WTC11 (cell line): Measurements from ENCODE around the gene LRRC3C. TPM values are rescaled to one million over a fixed set of nuclear protein-coding genes. Genes with fewer than 3 reads are reported as not detected.
A peak's percentile ranks its signal among the peaks of the same experiment; 100 is the strongest.

ENCODE experiments used
- ATAC-seq: fragments of 200-7000 bp; cut with Tn5 transposase; 2 replicates; pipeline ENCODE4 v1.10.0; 2021; ENCODE audit warnings: mild to moderate bottlenecking, moderate library complexity
- CTCF ChIA-PET: fragments of 300-600 bp; sonication (Branson Sonifier 250); formaldehyde crosslinking; loops from one replicate; lab custom pipeline; 2021; ENCODE audit warnings: antibody characterized with exemption; lab: Charles Lee
- POLR2A ChIA-PET: fragments of 350-600 bp; sonication (Branson Sonifier 250); formaldehyde crosslinking; loops from one replicate; lab custom pipeline; 2021; ENCODE audit warnings: antibody characterized with exemption; lab: Charles Lee
- DNase-seq: peaks from one replicate; pipeline ENCODE4 v3.0.0; 2021; ENCODE audit warnings: low spot score
- H3K27ac Mint-ChIP-seq: 2 replicates; pipeline ENCODE4 v1.8.0; 2021; ENCODE audit warnings: mixed read lengths
- H3K27me3 Mint-ChIP-seq: 2 replicates; pipeline ENCODE4 v1.8.0; 2021; ENCODE audit warnings: low read depth, mild to moderate bottlenecking, moderate library complexity, mixed read lengths
- H3K36me3 Mint-ChIP-seq: 2 replicates; pipeline ENCODE4 v1.8.0; 2021; ENCODE audit warnings: mixed read lengths
- H3K4me1 Mint-ChIP-seq: 2 replicates; pipeline ENCODE4 v1.8.0; 2022; ENCODE audit warnings: mixed read lengths
- H3K4me3 Mint-ChIP-seq: 2 replicates; pipeline ENCODE4 v1.8.0; 2021; ENCODE audit warnings: mild to moderate bottlenecking, moderate library complexity, mixed read lengths
- H3K9me3 Mint-ChIP-seq: 2 replicates; pipeline ENCODE4 v1.8.0; 2021; ENCODE audit warnings: mixed read lengths
- ATF1 ChIP-seq: sonication (generic); formaldehyde crosslinking; IDR thresholded peaks from 2 replicates; pipeline ENCODE4 v1.8.1; 2023; ENCODE audit warnings: mild to moderate bottlenecking, moderate library complexity, missing genetic modification reagents
- CREB1 ChIP-seq: sonication (generic); formaldehyde crosslinking; IDR thresholded peaks from 2 replicates; pipeline ENCODE4 v1.8.0; 2023; ENCODE audit warnings: mild to moderate bottlenecking, missing genetic modification reagents
- ETV6 ChIP-seq: sonication (generic); formaldehyde crosslinking; IDR thresholded peaks from 2 replicates; pipeline ENCODE4 v1.8.1; 2022; ENCODE audit warnings: mild to moderate bottlenecking, missing genetic modification reagents
- FOXK1 ChIP-seq: sonication (generic); formaldehyde crosslinking; IDR thresholded peaks from 2 replicates; pipeline ENCODE4 v1.8.0; 2022; ENCODE audit warnings: mild to moderate bottlenecking, moderate library complexity, missing genetic modification reagents
- GABPB1 ChIP-seq: sonication (generic); formaldehyde crosslinking; IDR thresholded peaks from 2 replicates; pipeline ENCODE4 v1.8.1; 2023; ENCODE audit warnings: mild to moderate bottlenecking, missing genetic modification reagents
- NFATC4 ChIP-seq: fragments of 250-450 bp; sonication (Bioruptor Pico); IDR thresholded peaks from 2 replicates; pipeline ENCODE4 v1.9.0; 2021; ENCODE audit warnings: mild to moderate bottlenecking
- NFYB ChIP-seq: sonication (generic); formaldehyde crosslinking; conservative IDR thresholded peaks from 2 replicates; pipeline ENCODE4 v1.8.0; 2022; ENCODE audit warnings: low read depth, missing genetic modification reagents
- SOX15 ChIP-seq: fragments of 250-450 bp; sonication (Bioruptor Pico); IDR thresholded peaks from 2 replicates; pipeline ENCODE4 v1.9.0; 2021; ENCODE audit warnings: mild to moderate bottlenecking
- ZMAT4 ChIP-seq: fragments of 250-450 bp; sonication (Bioruptor Pico); IDR thresholded peaks from 2 replicates; pipeline ENCODE4 v1.9.0; 2021; ENCODE audit warnings: mild to moderate bottlenecking
- ZNF512 ChIP-seq: sonication (generic); formaldehyde crosslinking; IDR thresholded peaks from 2 replicates; pipeline ENCODE4 v1.8.1; 2022; ENCODE audit warnings: missing genetic modification reagents, borderline replicate concordance
- total RNA-seq: library from RNA; stranded (reverse); gene quantifications from 3 replicates; pipeline ENCODE4 v1.2.3, GENCODE V29; 2021
- TF ChIP-seq, protein P1 (sequence below): sonication (generic); formaldehyde crosslinking; IDR thresholded peaks from 2 replicates; pipeline ENCODE4 v1.8.0; 2022; ENCODE audit warnings: mild to moderate bottlenecking, missing genetic modification reagents
- TF ChIP-seq, protein P2 (sequence below): sonication (generic); formaldehyde crosslinking; IDR thresholded peaks from 2 replicates; pipeline ENCODE4 v1.8.0; 2023; ENCODE audit warnings: mild to moderate bottlenecking, missing genetic modification reagents
- TF ChIP-seq, protein P3 (sequence below): fragments of 250-450 bp; sonication (Bioruptor Pico); IDR thresholded peaks from 2 replicates; pipeline ENCODE4 v1.9.0; 2021; ENCODE audit warnings: moderate library complexity, mild to moderate bottlenecking, inconsistent platforms, borderline replicate concordance
- TF ChIP-seq, protein P4 (sequence below): sonication (generic); formaldehyde crosslinking; IDR thresholded peaks from 2 replicates; pipeline ENCODE4 v1.8.1; 2023; ENCODE audit warnings: mild to moderate bottlenecking, moderate library complexity, missing genetic modification reagents

Gene LRRC3C
- total RNA-seq, 1 experiment from 2014 or later: not detected

DNA sequence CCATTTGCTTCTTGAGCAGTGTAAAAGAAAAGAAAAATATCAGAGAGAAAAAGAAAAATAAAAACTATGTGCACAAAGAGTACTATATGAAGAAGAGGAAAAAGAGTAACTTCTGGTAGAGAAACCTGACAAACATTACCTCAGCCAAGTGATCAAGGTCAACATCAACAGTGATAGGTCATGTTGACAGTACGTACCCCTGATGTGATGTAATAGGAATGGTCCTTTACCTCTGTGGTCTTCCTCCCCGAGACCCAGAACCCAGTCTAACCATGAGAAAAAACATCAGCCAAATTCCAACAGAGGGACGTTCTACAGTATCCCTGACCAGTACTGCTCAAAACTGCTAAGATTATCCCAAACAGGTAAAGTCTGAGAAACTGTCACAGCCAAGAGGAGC is 13.5 kb upstream of the LRRC3C start:
- H3K9me3 Mint-ChIP-seq: no peaks in the 10 kb centered on the region
- DNase-seq (no peak), ATAC-seq (no peak)
- POLR2A ChIA-PET: no interaction called here
- H3K27me3 Mint-ChIP-seq: no peaks in the 10 kb centered on the region
- CTCF ChIA-PET: no interaction called here
- no peak overlapping the region for H3K27ac Mint-ChIP-seq
- TF ChIP-seq GABPB1: peak; percentile 76
- TF ChIP-seq, protein P1, sequence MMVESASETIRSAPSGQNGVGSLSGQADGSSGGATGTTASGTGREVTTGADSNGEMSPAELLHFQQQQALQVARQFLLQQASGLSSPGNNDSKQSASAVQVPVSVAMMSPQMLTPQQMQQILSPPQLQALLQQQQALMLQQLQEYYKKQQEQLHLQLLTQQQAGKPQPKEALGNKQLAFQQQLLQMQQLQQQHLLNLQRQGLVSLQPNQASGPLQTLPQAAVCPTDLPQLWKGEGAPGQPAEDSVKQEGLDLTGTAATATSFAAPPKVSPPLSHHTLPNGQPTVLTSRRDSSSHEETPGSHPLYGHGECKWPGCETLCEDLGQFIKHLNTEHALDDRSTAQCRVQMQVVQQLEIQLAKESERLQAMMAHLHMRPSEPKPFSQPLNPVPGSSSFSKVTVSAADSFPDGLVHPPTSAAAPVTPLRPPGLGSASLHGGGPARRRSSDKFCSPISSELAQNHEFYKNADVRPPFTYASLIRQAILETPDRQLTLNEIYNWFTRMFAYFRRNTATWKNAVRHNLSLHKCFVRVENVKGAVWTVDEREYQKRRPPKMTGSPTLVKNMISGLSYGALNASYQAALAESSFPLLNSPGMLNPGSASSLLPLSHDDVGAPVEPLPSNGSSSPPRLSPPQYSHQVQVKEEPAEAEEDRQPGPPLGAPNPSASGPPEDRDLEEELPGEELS (CRISPR knock-in tag): no peak
- H3K36me3 Mint-ChIP-seq: peaks cover 11% of the 10 kb centered on the region
- H3K4me1 Mint-ChIP-seq: peaks cover 2% of the 10 kb centered on the region
- no peak overlapping the region for H3K4me3 Mint-ChIP-seq

GRCh38 chr17:39915559-39915958 is 12.0 kb upstream of the LRRC3C start:
- H3K27ac Mint-ChIP-seq: no peak overlapping the region
- POLR2A ChIA-PET: interaction anchor here (0.6 to 0.7 kb wide), 2 partner anchors 106 to 500 kb away, joined by 4 to 9 read pairs; no protein-coding TSS in a partner anchor
- TF ChIP-seq, protein P2, sequence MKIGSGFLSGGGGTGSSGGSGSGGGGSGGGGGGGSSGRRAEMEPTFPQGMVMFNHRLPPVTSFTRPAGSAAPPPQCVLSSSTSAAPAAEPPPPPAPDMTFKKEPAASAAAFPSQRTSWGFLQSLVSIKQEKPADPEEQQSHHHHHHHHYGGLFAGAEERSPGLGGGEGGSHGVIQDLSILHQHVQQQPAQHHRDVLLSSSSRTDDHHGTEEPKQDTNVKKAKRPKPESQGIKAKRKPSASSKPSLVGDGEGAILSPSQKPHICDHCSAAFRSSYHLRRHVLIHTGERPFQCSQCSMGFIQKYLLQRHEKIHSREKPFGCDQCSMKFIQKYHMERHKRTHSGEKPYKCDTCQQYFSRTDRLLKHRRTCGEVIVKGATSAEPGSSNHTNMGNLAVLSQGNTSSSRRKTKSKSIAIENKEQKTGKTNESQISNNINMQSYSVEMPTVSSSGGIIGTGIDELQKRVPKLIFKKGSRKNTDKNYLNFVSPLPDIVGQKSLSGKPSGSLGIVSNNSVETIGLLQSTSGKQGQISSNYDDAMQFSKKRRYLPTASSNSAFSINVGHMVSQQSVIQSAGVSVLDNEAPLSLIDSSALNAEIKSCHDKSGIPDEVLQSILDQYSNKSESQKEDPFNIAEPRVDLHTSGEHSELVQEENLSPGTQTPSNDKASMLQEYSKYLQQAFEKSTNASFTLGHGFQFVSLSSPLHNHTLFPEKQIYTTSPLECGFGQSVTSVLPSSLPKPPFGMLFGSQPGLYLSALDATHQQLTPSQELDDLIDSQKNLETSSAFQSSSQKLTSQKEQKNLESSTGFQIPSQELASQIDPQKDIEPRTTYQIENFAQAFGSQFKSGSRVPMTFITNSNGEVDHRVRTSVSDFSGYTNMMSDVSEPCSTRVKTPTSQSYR (CRISPR knock-in tag): no peak
- TF ChIP-seq, protein P3, sequence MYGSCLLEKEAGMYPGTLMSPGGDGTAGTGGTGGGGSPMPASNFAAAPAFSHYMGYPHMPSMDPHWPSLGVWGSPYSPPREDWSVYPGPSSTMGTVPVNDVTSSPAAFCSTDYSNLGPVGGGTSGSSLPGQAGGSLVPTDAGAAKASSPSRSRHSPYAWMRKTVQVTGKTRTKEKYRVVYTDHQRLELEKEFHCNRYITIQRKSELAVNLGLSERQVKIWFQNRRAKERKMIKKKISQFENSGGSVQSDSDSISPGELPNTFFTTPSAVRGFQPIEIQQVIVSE: no peak
- no peak for TF ChIP-seq ZNF512 (CRISPR knock-in tag)
- TF ChIP-seq, protein P4, sequence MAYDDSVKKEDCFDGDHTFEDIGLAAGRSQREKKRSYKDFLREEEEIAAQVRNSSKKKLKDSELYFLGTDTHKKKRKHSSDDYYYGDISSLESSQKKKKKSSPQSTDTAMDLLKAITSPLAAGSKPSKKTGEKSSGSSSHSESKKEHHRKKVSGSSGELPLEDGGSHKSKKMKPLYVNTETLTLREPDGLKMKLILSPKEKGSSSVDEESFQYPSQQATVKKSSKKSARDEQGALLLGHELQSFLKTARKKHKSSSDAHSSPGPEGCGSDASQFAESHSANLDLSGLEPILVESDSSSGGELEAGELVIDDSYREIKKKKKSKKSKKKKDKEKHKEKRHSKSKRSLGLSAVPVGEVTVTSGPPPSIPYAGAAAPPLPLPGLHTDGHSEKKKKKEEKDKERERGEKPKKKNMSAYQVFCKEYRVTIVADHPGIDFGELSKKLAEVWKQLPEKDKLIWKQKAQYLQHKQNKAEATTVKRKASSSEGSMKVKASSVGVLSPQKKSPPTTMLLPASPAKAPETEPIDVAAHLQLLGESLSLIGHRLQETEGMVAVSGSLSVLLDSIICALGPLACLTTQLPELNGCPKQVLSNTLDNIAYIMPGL: no peak
- TF ChIP-seq NFATC4 (CRISPR knock-in tag): no peak
- TF ChIP-seq FOXK1 (CRISPR knock-in tag): no peak
- TF ChIP-seq ATF1 (CRISPR knock-in tag): no peak
- TF ChIP-seq ZMAT4 (CRISPR knock-in tag): no peak
- TF ChIP-seq CREB1 (CRISPR knock-in tag): no peak
- no peak for TF ChIP-seq ETV6 (CRISPR knock-in tag)
- TF ChIP-seq SOX15: no peak
- no peak for TF ChIP-seq NFYB (CRISPR knock-in tag)
- H3K36me3 Mint-ChIP-seq: peaks cover 13% of the 10 kb centered on the region
- CTCF ChIA-PET: interaction anchor here (0.6 to 2.0 kb wide), 4 partner anchors 24 to 65 kb away, joined by 3 to 6 read pairs (median 4); partner anchors contain the start of gene PSMD3
- H3K4me3 Mint-ChIP-seq: no peak overlapping the region
- no peaks in the 10 kb centered on the region for H3K9me3 Mint-ChIP-seq
- peaks cover 2% of the 10 kb centered on the region for H3K4me1 Mint-ChIP-seq
- DNase-seq: no peak
- H3K27me3 Mint-ChIP-seq: no peaks in the 10 kb centered on the region
- ATAC-seq: no peak
